Stimulated activated CD8-positive, alpha-beta memory T cell treated with anti-CD3 and anti-CD28 coated beads, Interleukin-4, amount 100 ng/mL, for 1 hour (primary cell): ENCODE data around the gene C1QTNF2.
A peak's percentile ranks its signal among the peaks of the same experiment; 100 is the strongest.

Source experiments
- DNase-seq, 2 donors: peaks; one replicate each; pipeline ENCODE4 v3.0.0-alpha.2; 2020; ENCODE audit warnings: low read depth in 2 of 2, low spot score in 1 of 2

C1QTNF2 gene, protein sequence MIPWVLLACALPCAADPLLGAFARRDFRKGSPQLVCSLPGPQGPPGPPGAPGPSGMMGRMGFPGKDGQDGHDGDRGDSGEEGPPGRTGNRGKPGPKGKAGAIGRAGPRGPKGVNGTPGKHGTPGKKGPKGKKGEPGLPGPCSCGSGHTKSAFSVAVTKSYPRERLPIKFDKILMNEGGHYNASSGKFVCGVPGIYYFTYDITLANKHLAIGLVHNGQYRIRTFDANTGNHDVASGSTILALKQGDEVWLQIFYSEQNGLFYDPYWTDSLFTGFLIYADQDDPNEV

DNA sequence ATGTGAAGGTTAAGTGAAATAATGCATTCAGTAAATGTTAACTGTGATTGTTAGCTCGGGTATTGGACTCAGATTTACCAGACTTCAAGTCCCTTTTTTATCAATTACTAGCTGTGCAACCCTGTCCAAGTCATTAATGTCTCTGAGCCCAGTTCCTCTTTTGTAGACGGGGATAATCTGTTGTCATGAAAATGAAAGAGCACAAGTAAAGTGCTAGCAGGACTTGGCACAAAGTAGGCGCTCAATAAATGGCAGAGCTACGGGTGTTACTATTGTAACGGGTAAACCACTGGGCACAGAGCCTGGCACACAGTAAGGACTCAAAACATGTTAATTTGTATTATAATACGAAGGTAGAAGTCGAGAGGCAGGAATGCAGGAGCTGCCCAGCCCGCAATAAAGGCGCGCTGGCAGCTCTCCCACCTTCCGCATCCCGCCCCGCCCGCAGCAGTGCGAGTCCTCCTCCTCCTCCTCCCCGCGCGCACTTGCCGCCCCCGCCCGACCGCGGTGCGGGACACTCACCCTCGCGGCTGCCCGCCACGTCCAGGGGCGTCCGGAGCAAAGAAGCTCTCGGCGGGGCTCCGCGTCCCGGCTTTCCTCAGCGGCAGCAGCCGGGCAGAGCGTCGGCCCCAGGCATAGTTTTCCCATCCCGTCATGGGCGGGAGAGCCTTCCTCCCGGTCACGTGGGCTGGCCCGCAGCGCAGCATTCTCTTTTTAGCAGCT, at the start of gene C1QTNF2:
TSS of gene C1QTNF2 (minus strand) at position 637 of the 723 bp plus-strand sequence. CDS start 15,615 bp downstream, outside the sequence.
- DNase-seq, result no peak

DNA sequence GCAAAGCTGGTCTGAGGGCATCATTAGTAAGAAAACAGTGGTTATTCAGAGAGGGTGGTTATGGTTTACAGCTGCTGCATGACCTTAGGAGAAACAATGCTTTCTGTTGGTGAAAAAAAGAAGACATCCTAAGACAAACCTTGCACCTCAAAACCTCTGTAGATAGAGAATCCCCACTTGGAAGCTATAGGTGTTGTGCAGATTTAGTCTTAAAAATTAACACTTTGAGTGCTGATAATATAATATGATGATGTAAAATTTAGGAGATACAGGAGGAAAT, 49.8 kb upstream of the C1QTNF2 start:
- no peak for DNase-seq

DNA sequence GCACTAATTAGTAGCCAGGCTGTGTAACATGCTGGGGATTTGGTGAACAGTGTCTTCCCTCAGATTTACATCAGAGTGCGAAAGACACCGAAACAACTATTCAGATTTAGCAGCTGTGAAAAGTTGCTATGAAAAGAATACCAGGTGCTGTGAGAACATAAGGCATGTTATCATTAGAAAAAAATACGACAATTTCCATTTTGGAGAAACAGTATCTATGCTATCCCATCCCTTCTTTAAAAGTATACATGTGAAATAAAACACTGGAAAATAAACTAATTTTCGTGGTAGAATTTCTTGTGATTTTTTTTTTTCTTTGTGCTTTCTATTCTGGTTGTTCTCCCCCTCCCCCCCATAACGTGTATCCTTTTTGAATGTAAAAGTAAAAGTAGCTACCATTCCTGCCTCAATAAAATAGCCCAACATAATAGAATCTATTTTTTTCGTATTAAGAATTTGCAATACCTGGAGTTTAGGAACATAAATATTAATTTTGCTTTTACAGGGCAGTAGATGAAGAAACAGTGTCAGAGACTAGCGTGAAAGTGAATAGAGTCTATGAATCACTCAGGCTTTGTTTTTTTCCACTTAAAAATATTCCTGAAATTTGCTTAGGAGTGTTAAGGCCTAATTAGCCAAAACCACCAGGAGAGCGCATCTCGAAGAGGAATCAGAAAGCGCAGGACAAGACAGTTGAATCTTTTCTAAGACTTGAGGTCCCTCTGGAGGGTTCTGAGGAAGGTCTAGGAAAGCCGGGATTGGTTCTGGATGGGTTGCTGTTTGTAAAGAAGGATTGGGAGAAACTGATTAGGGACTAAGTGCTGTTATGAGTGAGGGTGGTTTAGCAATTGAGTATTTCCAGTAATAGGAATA, 49.3 kb upstream of the C1QTNF2 start:
- no peak for DNase-seq

DNA sequence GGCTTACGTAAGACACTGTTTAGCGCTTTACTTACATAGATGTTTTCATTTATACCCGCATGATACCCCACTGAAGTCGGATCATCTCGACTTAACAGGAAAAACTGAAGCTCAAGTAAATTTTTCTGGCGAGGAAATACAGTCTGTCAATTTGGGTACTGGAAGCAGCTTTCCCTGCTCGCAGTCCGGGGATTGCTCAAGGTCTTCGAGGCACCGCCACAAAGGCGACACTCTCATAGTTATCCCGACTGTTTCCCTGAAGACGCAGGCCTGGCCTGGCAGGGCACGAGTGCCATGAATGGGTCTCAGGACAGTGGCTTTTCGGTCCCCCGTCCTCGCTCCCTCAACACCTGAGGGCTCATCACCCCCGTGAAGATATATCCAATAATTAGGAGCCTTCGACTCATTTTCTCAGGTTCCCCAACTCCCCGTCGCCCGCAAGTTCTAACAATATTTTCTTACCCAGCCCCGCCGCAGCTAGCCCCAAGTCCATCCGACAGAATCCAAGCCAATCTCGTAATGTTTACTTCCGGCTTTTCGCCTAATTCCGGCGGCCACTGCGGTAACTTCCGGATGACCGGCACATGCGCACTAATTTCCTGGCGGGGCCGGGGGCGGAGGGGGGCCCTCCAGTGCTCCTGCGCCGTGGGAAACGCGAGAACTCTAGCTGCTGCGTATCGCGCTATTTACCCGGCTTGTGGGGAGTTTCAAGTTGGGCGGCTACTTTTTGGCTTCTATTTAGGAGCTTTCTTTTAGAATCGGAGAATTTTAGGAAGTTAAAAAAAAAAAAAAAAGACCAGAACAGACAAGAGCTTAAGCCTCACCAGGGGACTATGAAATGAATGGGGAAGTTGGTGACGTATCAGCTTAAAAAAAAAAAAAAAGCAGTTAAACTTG, 48.4 kb upstream of the C1QTNF2 start, which contains the start of gene SLU7:
TSS of gene SLU7 (minus strand) at position 521 of the 897 bp plus-strand sequence. CDS start 3,787 bp downstream, outside the sequence.
- peak; percentile 76 to 88 for DNase-seq

DNA sequence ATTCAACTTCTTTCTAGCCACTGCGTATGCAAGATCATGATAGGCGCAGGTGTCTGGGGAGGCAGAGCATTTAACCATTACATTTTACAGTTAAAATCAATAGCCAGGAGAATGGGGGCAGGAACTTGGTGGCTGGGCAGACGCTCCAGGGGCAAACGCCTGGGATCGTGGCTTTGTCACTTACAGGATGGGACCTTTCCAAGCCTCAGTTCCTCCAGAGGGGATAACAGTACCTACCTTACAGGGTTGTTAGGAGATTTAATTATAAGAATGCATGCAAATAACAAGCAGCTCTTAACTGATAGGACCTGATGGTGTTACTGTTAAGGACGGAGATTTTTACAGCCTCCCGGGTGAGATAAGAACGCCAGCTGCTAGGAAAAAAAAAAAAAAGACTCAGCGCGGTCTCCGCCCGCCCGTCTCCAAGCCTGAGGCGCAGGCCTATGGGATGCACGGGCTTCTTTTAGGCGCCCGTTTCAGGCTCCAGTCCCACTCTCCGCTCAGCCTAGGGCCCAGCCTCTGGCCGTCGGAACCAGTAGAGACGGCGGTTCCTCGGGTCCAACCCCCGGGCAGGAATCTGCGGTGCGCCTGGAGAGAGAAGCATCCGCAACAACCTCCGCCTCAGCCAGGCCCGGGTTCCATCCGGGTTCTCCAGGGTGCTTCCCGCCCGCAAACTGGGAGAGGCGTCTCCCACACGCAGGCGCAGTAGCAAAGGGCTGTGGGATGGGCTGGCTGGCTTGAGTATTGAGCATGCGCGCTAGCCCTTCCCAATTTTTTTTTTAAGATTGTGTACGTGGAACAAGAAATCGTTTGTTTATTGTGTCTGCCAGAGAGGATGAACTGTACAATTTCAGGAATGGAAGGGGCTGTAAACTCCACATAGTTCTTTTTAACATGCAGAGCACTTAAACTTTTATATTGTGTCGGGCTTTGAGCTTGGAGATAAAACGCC, 29.3 kb upstream of the C1QTNF2 start, which contains the start of gene FAM200C:
TSS of gene FAM200C (minus strand) at position 653 of the 952 bp plus-strand sequence. CDS start 4,564 bp downstream, outside the sequence.
- peak; percentile 30 to 38 for DNase-seq

DNA sequence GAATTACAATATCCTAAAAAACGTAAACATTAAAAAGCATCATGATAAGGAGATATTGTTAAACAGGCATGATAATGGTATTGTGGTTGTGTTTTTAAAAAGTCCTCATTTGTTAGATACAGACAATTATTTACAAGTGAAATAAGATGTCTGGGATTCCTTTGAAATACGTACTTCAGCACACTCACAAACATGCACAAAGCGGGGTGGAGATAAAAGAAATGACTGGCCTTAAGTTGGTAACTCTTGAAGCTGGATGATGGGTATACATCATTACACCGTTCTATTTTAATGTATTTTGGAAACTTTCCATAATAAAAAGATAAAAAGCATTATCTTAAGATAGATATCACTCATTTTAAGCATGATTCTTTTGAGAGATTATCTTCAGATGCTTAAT, 28.4 kb upstream of the C1QTNF2 start:
- no peak for DNase-seq

DNA sequence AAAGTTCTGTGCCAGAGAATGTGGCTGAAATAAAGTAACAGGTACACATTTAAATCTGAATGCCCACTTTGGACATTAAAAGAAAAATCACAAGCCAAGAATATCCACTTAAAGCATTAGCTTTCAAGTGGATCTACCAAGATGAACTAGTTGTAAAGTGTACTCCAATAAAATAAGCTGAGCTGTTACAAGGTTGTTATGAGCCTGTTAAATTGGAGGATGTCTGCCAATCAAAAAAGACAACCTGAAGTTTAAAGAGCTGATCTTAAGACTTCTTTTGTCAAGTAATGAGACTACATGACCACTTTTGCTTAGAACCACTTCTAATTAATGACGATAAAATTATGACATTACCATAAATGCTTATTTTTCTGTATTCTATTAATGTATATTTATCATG, 27.1 kb upstream of the C1QTNF2 start:
- no peak for DNase-seq

DNA sequence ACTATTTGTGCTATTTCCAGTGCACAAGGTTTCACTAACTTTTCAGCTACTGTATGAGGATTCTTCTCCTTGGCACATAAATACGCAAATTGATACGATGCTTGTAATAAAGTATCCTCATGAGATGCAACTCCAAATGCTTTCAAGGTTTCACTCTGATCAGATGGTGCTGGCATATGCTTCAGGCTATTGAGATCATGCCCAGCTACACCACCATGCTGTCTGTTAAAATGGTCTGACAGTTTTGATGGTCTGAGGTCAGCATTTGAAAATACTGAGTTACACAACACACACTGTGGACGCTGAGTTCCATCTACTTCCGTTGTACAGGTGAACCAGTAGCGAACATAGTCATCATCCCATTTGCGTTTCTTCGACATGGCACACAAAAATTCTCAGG, 24.7 kb upstream of the C1QTNF2 start:
- no peak for DNase-seq

DNA sequence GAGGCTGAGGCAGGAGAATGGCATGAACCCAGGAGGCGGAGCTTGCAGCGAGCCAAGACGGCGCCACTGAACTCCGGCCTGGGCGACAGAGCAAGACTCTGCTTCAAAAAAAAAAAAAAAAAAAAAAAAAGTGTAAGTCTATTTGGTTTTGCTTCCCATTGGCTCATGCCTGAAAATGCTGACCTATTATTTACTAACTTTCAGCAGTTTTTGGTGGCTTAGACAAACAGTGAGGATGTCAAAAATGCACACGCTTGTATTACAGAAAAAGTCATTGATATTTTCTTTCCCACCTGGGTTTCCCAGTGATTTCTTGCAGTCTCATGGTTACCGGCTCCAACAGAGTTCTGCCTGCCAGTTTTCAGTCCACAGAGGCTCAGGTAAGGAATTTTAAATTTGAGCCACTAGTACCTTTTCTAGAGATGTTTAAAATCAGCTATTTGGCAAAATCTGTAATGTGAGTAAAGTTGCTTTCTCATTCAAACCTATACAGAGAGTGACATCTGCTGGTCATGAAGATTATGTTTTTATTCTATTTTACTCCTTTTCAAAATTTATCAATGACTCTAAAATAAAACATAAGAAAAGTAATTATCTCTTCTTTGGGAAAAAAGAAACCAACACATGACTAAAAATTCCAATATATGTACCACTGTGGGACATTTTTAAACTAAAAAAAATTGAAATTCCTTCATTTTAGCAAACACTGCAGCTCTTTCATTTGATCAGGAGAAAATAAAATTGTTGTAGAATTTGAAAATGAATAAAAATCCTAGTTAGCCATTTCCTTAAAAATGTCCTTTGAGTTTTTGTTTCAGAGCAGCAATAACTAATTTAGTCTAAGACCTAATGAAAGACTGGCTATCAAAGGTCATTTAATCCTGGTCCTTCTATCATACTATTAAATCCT, 20.6 kb upstream of the C1QTNF2 start:
- DNase-seq, result no peak

DNA sequence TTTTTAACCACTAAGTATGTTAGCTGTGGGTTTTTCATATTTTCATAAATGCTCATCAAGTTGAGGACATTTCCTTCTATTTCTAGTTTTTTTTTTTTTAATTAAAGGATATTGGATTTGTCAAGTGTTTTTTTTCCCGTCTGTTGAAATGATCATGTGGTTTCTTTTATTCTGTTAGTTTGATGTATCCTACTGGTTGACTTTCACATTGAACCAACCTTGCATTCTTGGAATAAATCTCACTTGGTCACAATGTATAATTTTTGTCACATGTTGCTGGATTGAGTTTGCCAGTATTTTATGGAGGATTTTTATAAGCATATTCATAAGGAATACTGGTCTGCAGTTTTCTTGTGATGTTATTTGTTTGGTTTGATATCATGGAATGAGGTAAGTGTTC, 17.0 kb upstream of the C1QTNF2 start:
- DNase-seq, result no peak

DNA sequence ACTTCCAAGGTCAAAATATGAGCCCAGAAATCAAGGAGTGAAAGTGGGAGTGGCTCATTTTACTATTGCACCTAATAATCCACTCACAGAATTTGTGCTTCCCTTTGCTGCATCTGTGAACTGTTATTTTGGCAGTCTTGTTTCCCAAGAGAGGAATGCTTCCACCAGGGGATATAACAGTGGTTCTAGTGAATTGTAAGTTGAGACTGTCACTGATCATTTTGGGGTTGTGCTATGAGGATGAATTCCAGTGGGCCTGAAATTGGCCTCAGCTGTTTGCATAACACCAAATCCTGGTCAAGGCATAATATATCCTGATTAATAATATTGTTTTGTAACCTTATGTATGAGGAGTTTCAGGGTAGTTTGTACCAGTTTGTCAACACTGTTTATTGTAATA, 15.1 kb upstream of the C1QTNF2 start:
- no peak for DNase-seq

DNA sequence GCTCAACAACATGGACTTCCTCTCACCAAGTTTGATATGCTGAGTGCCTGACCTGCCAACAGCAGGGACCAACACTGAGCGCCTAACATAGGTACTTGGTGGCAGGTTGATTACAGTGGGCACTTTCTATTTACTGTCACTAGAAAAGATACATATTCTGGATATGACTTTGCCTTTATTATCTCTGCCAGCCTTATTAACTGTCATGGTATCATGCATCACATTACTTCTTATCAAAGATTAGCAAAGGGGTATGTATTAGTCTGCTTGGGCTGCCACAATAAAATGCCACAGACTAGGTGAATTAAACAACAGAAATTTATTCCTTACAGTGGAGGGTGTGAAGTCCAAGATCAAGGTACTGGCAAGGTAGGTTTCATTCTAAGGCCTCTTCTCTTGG, 14.3 kb upstream of the C1QTNF2 start:
- no peak for DNase-seq

DNA sequence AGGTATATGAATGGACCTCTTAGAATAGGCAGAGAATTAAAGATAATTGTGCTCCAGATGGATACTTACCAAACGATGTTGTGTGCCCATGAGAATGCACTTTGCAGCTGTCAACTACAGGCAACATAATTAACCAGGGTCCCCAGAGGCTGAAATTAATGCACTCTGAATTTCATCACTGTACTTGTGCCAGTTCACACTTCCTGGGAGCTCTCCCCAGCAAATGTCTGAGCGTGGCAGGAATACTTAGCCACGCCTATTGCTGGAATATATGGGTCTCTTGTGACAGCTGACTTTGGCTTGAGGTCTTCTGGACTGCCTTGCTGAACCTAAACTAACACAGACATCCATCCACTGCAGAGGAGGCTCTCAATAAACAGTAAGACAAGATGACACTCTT, 11.9 kb upstream of the C1QTNF2 start:
- no peak for DNase-seq

DNA sequence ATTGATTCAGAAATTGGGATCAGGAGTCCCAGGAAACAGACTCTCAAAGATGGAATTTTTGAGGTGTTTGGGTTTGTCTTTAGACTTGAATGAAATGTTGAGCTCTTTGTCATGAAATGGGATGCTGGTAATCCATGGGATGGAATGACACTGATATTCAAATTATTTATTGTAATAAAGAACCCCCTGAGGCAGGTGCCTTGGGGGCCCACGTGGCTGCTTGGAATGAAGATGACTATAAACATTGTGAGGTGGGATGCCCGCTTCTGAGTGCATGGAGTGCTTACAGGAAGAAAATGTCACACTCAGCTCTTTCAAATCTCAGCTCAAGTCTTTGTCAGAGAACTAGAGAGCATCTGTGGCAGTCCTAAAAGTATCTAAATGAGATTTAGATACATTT, 9.6 kb upstream of the C1QTNF2 start:
- DNase-seq, result no peak

DNA sequence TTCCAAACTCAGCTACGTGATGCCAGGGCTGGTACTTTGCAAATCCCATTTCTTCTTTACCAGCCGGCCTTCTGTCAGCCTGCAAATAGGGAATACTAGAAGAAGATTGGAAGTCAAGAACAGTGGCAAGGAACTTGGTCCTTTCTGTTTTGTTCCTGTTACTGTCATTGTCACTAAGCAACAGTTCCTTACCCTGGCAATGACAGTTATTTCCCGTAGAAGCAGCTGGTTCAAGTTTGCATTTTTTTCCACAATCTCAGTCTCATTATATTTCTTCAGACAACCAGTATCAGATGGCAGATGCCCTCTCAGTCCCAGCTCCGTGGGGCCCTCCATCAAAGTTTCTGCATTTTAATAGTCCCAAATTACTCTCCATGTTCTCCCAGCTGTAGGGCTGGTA, 9.1 kb upstream of the C1QTNF2 start:
- DNase-seq, result no peak

DNA sequence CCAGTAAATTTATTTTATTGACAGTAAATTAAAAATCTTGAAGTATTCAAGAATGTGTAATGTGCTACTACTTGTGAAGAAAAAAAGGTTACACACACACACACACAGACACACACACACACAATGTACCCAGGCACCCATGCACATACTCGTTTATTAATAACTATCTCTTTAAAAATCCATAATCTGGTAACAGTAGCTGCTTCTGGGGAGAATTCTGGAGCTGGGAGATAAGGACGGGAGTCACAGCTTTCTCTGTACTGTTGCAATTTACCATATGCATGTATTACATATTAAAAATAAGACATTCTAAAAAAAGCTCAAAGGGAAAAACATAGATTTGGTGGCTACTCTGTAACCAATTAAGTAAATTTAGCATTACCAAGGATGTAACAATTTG, 7.9 kb upstream of the C1QTNF2 start:
- no peak for DNase-seq

DNA sequence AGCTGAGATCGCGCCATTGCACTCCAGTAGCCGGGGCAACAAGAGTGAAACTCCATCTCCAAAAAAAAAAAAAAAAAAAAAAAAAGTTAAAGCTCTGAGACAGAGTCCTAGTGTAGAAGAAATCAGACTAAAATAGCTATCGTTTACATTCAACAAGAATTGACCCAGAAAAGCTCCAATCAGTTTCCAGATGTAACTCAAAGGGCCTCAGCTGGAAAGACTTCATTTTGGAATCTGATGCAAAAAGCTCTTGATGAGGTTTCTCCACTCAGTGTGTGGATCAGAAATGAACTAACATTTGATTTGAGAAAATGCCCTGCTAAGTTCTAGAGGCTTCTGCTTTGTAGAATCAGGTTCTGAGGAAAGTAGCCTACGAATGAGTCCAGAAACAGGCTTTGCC, 7.2 kb upstream of the C1QTNF2 start:
- no peak for DNase-seq

DNA sequence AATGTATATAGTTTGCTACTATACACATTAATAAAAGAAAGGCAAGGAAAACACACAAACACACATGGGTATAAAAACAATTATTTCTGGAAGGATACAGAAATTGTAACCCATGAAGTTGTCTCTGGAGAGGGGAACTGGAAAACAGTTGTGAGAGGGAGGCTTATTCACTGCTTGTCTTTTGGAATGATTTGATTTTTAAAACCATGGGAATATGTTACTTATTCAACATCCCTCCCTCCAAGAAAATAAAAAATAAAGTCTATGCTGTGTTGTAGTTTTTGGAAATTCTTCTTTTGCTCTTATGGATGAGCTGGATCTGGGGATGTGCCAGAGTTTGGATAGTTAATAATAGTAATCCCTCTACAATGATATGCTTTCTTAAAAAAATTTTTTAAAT, 6.0 kb upstream of the C1QTNF2 start:
- DNase-seq, result no peak

DNA sequence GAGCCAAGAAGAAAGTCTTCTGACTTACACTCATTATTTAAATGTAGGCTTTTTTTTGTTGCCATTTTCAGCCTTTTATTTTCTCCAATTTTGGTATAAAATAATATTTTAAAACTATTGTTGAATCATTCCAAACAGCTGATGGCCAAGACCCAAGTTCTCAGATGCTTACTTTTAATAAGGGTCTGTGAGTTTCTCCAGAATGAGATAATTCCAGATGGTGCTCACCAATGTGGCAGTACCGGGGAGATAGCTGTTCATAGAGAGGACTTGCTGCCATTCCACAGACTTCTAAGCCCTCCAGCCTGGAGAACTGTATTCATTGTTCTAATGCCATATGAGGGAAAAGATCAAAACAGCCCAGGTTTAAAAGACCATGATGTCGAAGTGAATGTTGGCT, 5.3 kb upstream of the C1QTNF2 start:
- DNase-seq, result no peak
